H9 (cell line): ENCODE measurements around the gene NUDT15. TPM values are rescaled to one million over a fixed set of nuclear protein-coding genes. Genes with fewer than 3 reads are reported as not detected.

Experiments used
- DNase-seq: peaks from one replicate; pipeline ENCODE4 v3.0.0-alpha.2; 2017
- H2AFZ ChIP-seq: one replicate; pipeline ENCODE4 v1.6.1; 2013; ENCODE audit warnings: mild to moderate bottlenecking, low read length, control low read depth, moderate library complexity
- H2AK5ac ChIP-seq: 2 replicates; pipeline ENCODE4 v1.6.1; 2013; ENCODE audit warnings: low read length, control low read depth, mixed read lengths; ENCODE audit not compliant: insufficient read length
- H2BK120ac ChIP-seq: one replicate; pipeline ENCODE4 v1.6.1; 2013; ENCODE audit warnings: low read depth, mild to moderate bottlenecking, low read length, control low read depth, inconsistent platforms; ENCODE audit not compliant: poor library complexity, severe bottlenecking
- H2BK12ac ChIP-seq: 2 replicates; pipeline ENCODE4 v1.6.1; 2013; ENCODE audit warnings: low read length, control low read depth, mixed read lengths, low read depth; ENCODE audit not compliant: insufficient read length
- H2BK15ac ChIP-seq: 2 replicates; pipeline ENCODE4 v1.6.1; 2013; ENCODE audit warnings: low read depth, low read length, control low read depth
- H2BK20ac ChIP-seq: one replicate; pipeline ENCODE4 v1.6.1; 2013; ENCODE audit warnings: low read depth, mild to moderate bottlenecking, low read length, control low read depth, inconsistent platforms; ENCODE audit not compliant: poor library complexity, severe bottlenecking
- H2BK5ac ChIP-seq: 2 replicates; pipeline ENCODE4 v1.6.1; 2013; ENCODE audit warnings: low read length, control low read depth, mixed read lengths; ENCODE audit not compliant: insufficient read length
- H3K14ac ChIP-seq: 2 replicates; pipeline ENCODE4 v1.6.1; 2013; ENCODE audit warnings: low read length, control low read depth; ENCODE audit not compliant: insufficient read depth
- H3K18ac ChIP-seq: 2 replicates; pipeline ENCODE4 v1.6.1; 2013; ENCODE audit warnings: low read depth, mild to moderate bottlenecking, mixed read lengths, low read length, control low read depth; ENCODE audit not compliant: insufficient read length
- H3K23ac ChIP-seq: 2 replicates; pipeline ENCODE4 v1.6.1; 2013; ENCODE audit warnings: low read length, control low read depth, mixed read lengths, low read depth; ENCODE audit not compliant: insufficient read length
- H3K23me2 ChIP-seq: 2 replicates; pipeline ENCODE4 v1.6.1; 2013; ENCODE audit warnings: low read depth, mild to moderate bottlenecking, mixed read lengths, low read length, control low read depth; ENCODE audit not compliant: insufficient read length, poor library complexity, severe bottlenecking
- H3K27ac ChIP-seq: 2 replicates; pipeline ENCODE4 v1.5.1; 2013; ENCODE audit warnings: low read length, control low read depth, mixed read lengths, low read depth; ENCODE audit not compliant: insufficient read length
- H3K27me3 ChIP-seq: 2 replicates; pipeline ENCODE4 v1.6.1; 2013; ENCODE audit warnings: low read length, control low read depth, inconsistent platforms; ENCODE audit not compliant: insufficient read depth
- H3K4ac ChIP-seq: 2 replicates; pipeline ENCODE4 v1.6.1; 2013; ENCODE audit warnings: low read depth, mild to moderate bottlenecking, control low read depth, inconsistent platforms, low read length, moderate library complexity
- H3K4me1 ChIP-seq: 2 replicates; pipeline ENCODE4 v1.6.1; 2013; ENCODE audit warnings: low read length, control low read depth, inconsistent platforms; ENCODE audit not compliant: insufficient read depth
- H3K4me2 ChIP-seq: 2 replicates; pipeline ENCODE4 v1.6.1; 2013; ENCODE audit warnings: low read length, control low read depth, mixed read lengths; ENCODE audit not compliant: insufficient read length, insufficient read depth
- H3K56ac ChIP-seq: 2 replicates; pipeline ENCODE4 v1.6.1; 2013; ENCODE audit warnings: low read depth, mild to moderate bottlenecking, mixed read lengths, low read length, control low read depth; ENCODE audit not compliant: insufficient read length
- H3K79me1 ChIP-seq: 2 replicates; pipeline ENCODE4 v1.6.1; 2013; ENCODE audit warnings: low read depth, mild to moderate bottlenecking, moderate library complexity, low read length, control low read depth, inconsistent platforms; ENCODE audit not compliant: insufficient read depth, poor library complexity, severe bottlenecking
- H3K79me2 ChIP-seq: 2 replicates; pipeline ENCODE4 v1.6.1; 2013; ENCODE audit warnings: low read length, control low read depth, inconsistent platforms; ENCODE audit not compliant: insufficient read depth
- H3K9ac ChIP-seq: 2 replicates; pipeline ENCODE4 v1.6.1; 2013; ENCODE audit warnings: low read length, control low read depth, mixed read lengths; ENCODE audit not compliant: insufficient read length; ENCODE audit errors: extremely low read depth
- H3K9me3 ChIP-seq: one replicate; pipeline ENCODE4 v1.6.1; 2013; ENCODE audit warnings: low read depth, low read length, inconsistent platforms; ENCODE audit not compliant: control insufficient read depth
- H3T11ph ChIP-seq: one replicate; pipeline ENCODE4 v1.6.1; 2013; ENCODE audit warnings: mild to moderate bottlenecking, low read length, control low read depth, inconsistent platforms
- H4K20me1 ChIP-seq: one replicate; pipeline ENCODE4 v1.6.1; 2013; ENCODE audit not compliant: control insufficient read depth, insufficient read length, insufficient read depth
- H4K5ac ChIP-seq: 2 replicates; pipeline ENCODE4 v1.6.1; 2013; ENCODE audit warnings: low read depth, mild to moderate bottlenecking, mixed read lengths, low read length, control low read depth; ENCODE audit not compliant: insufficient read length
- H4K8ac ChIP-seq: replicated peaks from 2 replicates; pipeline ENCODE4 v1.6.1; 2013; ENCODE audit warnings: low read length, control low read depth, mixed read lengths, low read depth; ENCODE audit not compliant: insufficient read length
- H4K91ac ChIP-seq: 2 replicates; pipeline ENCODE4 v1.6.1; 2013; ENCODE audit warnings: low read depth, mild to moderate bottlenecking, moderate library complexity, mixed read lengths, low read length, control low read depth; ENCODE audit not compliant: insufficient read length
- H3K27ac Mint-ChIP-seq, 3 experiments: 2 replicates in 2 of 3; 3 replicates in 1 of 3; pipeline ENCODE4 v1.8.0; 2020 to 2021; ENCODE audit warnings: mixed read lengths in 3 of 3, mild to moderate bottlenecking in 1 of 3, moderate library complexity in 1 of 3
- H3K27me3 Mint-ChIP-seq: 2 replicates; pipeline ENCODE4 v1.8.0; 2021; ENCODE audit warnings: low read depth, mild to moderate bottlenecking, moderate library complexity, mixed read lengths
- H3K36me3 Mint-ChIP-seq, 3 experiments: 2 replicates in 2 of 3; 3 replicates in 1 of 3; pipeline ENCODE4 v1.8.0; 2020 to 2021; ENCODE audit warnings: low read depth in 3 of 3, mixed read lengths in 3 of 3; ENCODE audit not compliant: insufficient read depth in 1 of 3
- H3K4me1 Mint-ChIP-seq, 2 experiments: 2 replicates each; pipeline ENCODE4 v1.8.0; 2020; ENCODE audit warnings: mixed read lengths in 2 of 2
- H3K4me3 Mint-ChIP-seq, 2 experiments: 2 replicates in 1 of 2; 3 replicates in 1 of 2; pipeline ENCODE4 v1.8.0; 2020 to 2021; ENCODE audit warnings: mild to moderate bottlenecking in 2 of 2, mixed read lengths in 2 of 2, moderate library complexity in 1 of 2
- H3K9me3 Mint-ChIP-seq, 2 experiments: 2 replicates in 1 of 2; 3 replicates in 1 of 2; pipeline ENCODE4 v1.8.0; 2020; ENCODE audit warnings: mild to moderate bottlenecking in 2 of 2, mixed read lengths in 2 of 2, moderate library complexity in 1 of 2
- CTCF ChIP-seq: fragments of 200-600 bp; sonication (generic); conservative IDR thresholded peaks from 3 replicates; pipeline ENCODE4 v1.8.0; 2021; ENCODE audit warnings: antibody characterized with exemption, mild to moderate bottlenecking
- WGBS: extraction: QIAGEN DNeasy Blood & Tissue Kit; methylation state at CpG from one replicate; pipeline ENCODE4 v1.1.7; 2013; ENCODE audit warnings: missing lambda C conversion rate, low lambda C conversion rate, mixed read lengths; ENCODE audit not compliant: insufficient read length; ENCODE audit errors: extremely low coverage; 5-methylcytosine and 5-hydroxymethylcytosine counted together
- total RNA-seq: library from RNA; stranded (reverse); gene quantifications from 2 replicates; pipeline ENCODE4 v1.2.1, GENCODE V29; 2021

NUDT15 gene
- total RNA-seq, 1 experiment from 2014 or later, result 50.5 TPM

- H3K27ac ChIP-seq, result no peak overlapping the region
- H4K8ac ChIP-seq, result no peak overlapping the region
- Mint-ChIP-seq H3K4me1 (peaks cover 13 to 15% of the 10 kb centered on the region in 2 experiments), H3K4me3 (no peak overlapping the region), H3K9me3 (no peaks in the 10 kb centered on the region; a peak in 1 of 5 replicates), H3K27ac (no peak overlapping the region), H3K27me3 (no peaks in the 10 kb centered on the region), H3K36me3 (no peaks in the 10 kb centered on the region; a peak in 3 of 7 replicates)
- no peak overlapping the region for H2BK15ac ChIP-seq
- no peak overlapping the region for H2BK5ac ChIP-seq
- H3K79me2 ChIP-seq, result no peaks in the 10 kb centered on the region
- H2BK12ac ChIP-seq, result no peak overlapping the region
- H3K4me2 ChIP-seq, result no peak overlapping the region
- H3K4ac ChIP-seq, result no peak overlapping the region
- H3K56ac ChIP-seq, result no peak overlapping the region
- H2BK120ac ChIP-seq, result no peak overlapping the region
- H3K23ac ChIP-seq, result no peak overlapping the region
- no peak overlapping the region for H3K18ac ChIP-seq
- peaks cover 4% of the 10 kb centered on the region; the same call in 1 of the 2 replicates for H3K4me1 ChIP-seq
- H4K91ac ChIP-seq, result no peak overlapping the region
- WGBS, result no CpG with 5 or more reads among the region's 2 CpGs
- H3T11ph ChIP-seq, result no peak overlapping the region
- TF ChIP-seq CTCF, result no peak
- no peak for DNase-seq
- no peak overlapping the region for H3K9ac ChIP-seq
- no peak overlapping the region for H2AFZ ChIP-seq
- no peaks in the 10 kb centered on the region for H4K20me1 ChIP-seq
- H3K23me2 ChIP-seq, result no peaks in the 10 kb centered on the region
- no peaks in the 10 kb centered on the region for H3K27me3 ChIP-seq
- H3K14ac ChIP-seq, result no peak overlapping the region
- no peak overlapping the region for H2AK5ac ChIP-seq
- no peak overlapping the region for H2BK20ac ChIP-seq
- no peak overlapping the region for H4K5ac ChIP-seq
- no peaks in the 10 kb centered on the region for H3K9me3 ChIP-seq
- no peaks in the 10 kb centered on the region for H3K79me1 ChIP-seq
These were observed 23.2 kb upstream of the NUDT15 start for GRCh38 chr13:48014359-48014758.
